GM12878 (cell line): Measurements from ENCODE around the gene KLHL20. TPM values are rescaled to one million over a fixed set of nuclear protein-coding genes. Genes with fewer than 3 reads are reported as not detected.

Experiments used
- BCL11A ChIP-seq: IDR thresholded peaks from 2 replicates; pipeline ENCODE4 v1.6.1; 2011; ENCODE audit warnings: low read depth, low read length
- EED ChIP-seq: sonication (generic); IDR thresholded peaks from 2 replicates; pipeline ENCODE4 v1.6.1; 2016; ENCODE audit warnings: antibody characterized with exemption, low read depth
- FOXK2 ChIP-seq: fragments of 450-650 bp; IDR thresholded peaks from 2 replicates; pipeline ENCODE4 v1.6.1; 2017; ENCODE audit warnings: mild to moderate bottlenecking, moderate library complexity
- FOXM1 ChIP-seq: IDR thresholded peaks from 2 replicates; pipeline ENCODE4 v1.6.1; 2012; ENCODE audit warnings: low read depth, mild to moderate bottlenecking, inconsistent platforms, low read length, moderate library complexity
- MYB ChIP-seq: fragments of 150-350 bp; IDR thresholded peaks from 2 replicates; pipeline ENCODE4 v1.6.1; 2014; ENCODE audit warnings: mild to moderate bottlenecking, low read depth, low read length, borderline replicate concordance
- POU2F2 ChIP-seq: IDR thresholded peaks from 3 replicates; pipeline ENCODE4 v1.6.1; 2011; ENCODE audit warnings: low read depth, mild to moderate bottlenecking, low read length, borderline replicate concordance
- SREBF2 ChIP-seq: IDR thresholded peaks from 2 replicates; pipeline ENCODE4 v1.6.1; 2012; ENCODE audit warnings: mild to moderate bottlenecking, low read length
- ZNF24 ChIP-seq: fragments of 450-650 bp; IDR thresholded peaks from 2 replicates; pipeline ENCODE4 v1.6.1; 2017; ENCODE audit warnings: antibody characterized with exemption, mild to moderate bottlenecking
- ZNF384 ChIP-seq: IDR thresholded peaks from 2 replicates; pipeline ENCODE4 v1.6.1; 2012; ENCODE audit warnings: low read depth, mild to moderate bottlenecking, low read length, improper control_type of control experiment, borderline replicate concordance
- polyA plus RNA-seq, 11 experiments: library from polyadenylated mRNA; depleted of rRNA in 4 of 11; unstranded in 6 of 11; stranded (reverse) in 5 of 11; fragments of >200 nt; fragmentation: Nextera tagmentation in 4 of 11; fragmentation: Illumina TruSeq in 1 of 11; extraction: Ambion mirVana in 4 of 11; extraction: Trizol in 1 of 11; gene quantifications; 1 replicate in 1 of 11; 2 replicates in 10 of 11; pipeline versions ENCODE4 v1.2.1 to v1.2.3, GENCODE V29; 2011 to 2016; ENCODE audit warnings: inconsistent platforms in 2 of 11, missing spikeins in 2 of 11, low read depth in 1 of 11
- total RNA-seq, 4 experiments: library from RNA; depleted of rRNA in 3 of 4; stranded (reverse); fragments of >200 nt in 3 of 4; fragmentation: Illumina TruSeq in 1 of 4; extraction: Trizol in 1 of 4; gene quantifications; 2 replicates each; pipeline versions ENCODE4 v1.2.1 to v1.2.3, GENCODE V29; 2013 to 2021
- TF ChIP-seq, protein P1 (sequence below): fragments of 450-650 bp; IDR thresholded peaks from 2 replicates; pipeline ENCODE4 v1.6.1; 2017; ENCODE audit warnings: mild to moderate bottlenecking, moderate library complexity
- TF ChIP-seq, protein P2 (sequence below): IDR thresholded peaks from 2 replicates; pipeline ENCODE4 v1.6.1; 2012; ENCODE audit warnings: mild to moderate bottlenecking, low read depth, low read length
- TF ChIP-seq, protein P3 (sequence below): IDR thresholded peaks from 2 replicates; pipeline ENCODE4 v1.6.1; 2012; ENCODE audit warnings: low read depth, low read length, improper control_type of control experiment
- TF ChIP-seq, protein P4 (sequence below), 3 experiments: IDR thresholded peaks in 2 of 3; conservative IDR thresholded peaks in 1 of 3; 2 replicates each; pipeline ENCODE4 v1.5.1; 2011; ENCODE audit warnings: low read depth in 3 of 3, low read length in 3 of 3, mild to moderate bottlenecking in 3 of 3, control low read depth in 2 of 3, moderate library complexity in 2 of 3, inconsistent platforms in 1 of 3, mixed read lengths in 1 of 3; ENCODE audit not compliant: control insufficient read depth in 2 of 3, insufficient read depth in 1 of 3; ENCODE audit errors: extremely low read depth in 1 of 3
- TF ChIP-seq, protein P5 (sequence below): fragments of 450-650 bp; IDR thresholded peaks from 2 replicates; pipeline ENCODE4 v1.6.1; 2017; ENCODE audit warnings: mild to moderate bottlenecking, moderate library complexity

The KLHL20 gene
- total and polyA plus RNA-seq, 10 of the 15 experiments (the other 5 are each of a cell fraction or from before 2014, with no cell fraction given), result 3.8 to 14.0 (median 10.0) TPM

DNA sequence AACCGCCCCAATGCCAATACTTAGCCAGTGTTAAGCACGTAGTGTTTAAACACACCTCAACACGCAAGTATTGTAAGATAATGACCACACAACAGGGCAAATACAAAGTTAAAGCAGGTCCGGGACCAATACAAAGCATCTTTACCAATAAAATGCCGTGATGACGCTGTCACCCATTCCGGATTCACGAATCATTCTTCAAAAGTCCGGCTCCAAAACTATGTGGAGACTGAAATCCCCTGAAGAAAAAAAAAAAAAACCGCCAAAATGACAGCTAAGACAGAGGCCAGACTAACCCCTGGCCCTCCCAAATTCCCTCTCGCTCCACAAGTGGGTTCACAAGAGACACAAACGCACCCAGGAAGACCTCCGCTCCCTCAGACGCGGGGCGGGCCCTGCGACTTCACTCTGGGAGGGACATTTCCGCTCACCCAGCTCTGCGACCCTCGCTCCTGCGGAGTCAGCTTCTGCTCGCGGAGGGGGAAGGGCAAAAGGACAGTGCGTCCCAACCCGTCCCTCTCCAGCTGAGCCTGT lies 109.1 kb downstream of the KLHL20 start (continued):
- TF ChIP-seq, protein P1, sequence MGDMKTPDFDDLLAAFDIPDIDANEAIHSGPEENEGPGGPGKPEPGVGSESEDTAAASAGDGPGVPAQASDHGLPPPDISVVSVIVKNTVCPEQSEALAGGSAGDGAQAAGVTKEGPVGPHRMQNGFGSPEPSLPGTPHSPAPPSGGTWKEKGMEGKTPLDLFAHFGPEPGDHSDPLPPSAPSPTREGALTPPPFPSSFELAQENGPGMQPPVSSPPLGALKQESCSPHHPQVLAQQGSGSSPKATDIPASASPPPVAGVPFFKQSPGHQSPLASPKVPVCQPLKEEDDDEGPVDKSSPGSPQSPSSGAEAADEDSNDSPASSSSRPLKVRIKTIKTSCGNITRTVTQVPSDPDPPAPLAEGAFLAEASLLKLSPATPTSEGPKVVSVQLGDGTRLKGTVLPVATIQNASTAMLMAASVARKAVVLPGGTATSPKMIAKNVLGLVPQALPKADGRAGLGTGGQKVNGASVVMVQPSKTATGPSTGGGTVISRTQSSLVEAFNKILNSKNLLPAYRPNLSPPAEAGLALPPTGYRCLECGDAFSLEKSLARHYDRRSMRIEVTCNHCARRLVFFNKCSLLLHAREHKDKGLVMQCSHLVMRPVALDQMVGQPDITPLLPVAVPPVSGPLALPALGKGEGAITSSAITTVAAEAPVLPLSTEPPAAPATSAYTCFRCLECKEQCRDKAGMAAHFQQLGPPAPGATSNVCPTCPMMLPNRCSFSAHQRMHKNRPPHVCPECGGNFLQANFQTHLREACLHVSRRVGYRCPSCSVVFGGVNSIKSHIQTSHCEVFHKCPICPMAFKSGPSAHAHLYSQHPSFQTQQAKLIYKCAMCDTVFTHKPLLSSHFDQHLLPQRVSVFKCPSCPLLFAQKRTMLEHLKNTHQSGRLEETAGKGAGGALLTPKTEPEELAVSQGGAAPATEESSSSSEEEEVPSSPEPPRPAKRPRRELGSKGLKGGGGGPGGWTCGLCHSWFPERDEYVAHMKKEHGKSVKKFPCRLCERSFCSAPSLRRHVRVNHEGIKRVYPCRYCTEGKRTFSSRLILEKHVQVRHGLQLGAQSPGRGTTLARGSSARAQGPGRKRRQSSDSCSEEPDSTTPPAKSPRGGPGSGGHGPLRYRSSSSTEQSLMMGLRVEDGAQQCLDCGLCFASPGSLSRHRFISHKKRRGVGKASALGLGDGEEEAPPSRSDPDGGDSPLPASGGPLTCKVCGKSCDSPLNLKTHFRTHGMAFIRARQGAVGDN, result no peak
- TF ChIP-seq, protein P2, sequence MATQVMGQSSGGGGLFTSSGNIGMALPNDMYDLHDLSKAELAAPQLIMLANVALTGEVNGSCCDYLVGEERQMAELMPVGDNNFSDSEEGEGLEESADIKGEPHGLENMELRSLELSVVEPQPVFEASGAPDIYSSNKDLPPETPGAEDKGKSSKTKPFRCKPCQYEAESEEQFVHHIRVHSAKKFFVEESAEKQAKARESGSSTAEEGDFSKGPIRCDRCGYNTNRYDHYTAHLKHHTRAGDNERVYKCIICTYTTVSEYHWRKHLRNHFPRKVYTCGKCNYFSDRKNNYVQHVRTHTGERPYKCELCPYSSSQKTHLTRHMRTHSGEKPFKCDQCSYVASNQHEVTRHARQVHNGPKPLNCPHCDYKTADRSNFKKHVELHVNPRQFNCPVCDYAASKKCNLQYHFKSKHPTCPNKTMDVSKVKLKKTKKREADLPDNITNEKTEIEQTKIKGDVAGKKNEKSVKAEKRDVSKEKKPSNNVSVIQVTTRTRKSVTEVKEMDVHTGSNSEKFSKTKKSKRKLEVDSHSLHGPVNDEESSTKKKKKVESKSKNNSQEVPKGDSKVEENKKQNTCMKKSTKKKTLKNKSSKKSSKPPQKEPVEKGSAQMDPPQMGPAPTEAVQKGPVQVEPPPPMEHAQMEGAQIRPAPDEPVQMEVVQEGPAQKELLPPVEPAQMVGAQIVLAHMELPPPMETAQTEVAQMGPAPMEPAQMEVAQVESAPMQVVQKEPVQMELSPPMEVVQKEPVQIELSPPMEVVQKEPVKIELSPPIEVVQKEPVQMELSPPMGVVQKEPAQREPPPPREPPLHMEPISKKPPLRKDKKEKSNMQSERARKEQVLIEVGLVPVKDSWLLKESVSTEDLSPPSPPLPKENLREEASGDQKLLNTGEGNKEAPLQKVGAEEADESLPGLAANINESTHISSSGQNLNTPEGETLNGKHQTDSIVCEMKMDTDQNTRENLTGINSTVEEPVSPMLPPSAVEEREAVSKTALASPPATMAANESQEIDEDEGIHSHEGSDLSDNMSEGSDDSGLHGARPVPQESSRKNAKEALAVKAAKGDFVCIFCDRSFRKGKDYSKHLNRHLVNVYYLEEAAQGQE, result no peak
- TF ChIP-seq FOXK2 (no peak), MYB (no peak), FOXM1 (no peak), EED (no peak), POU2F2 (peak; percentile 38; the same call in 1 of the 3 replicates), BCL11A (no peak), ZNF24 (no peak), ZNF384 (no peak), SREBF2 (no peak)
- TF ChIP-seq, protein P3, sequence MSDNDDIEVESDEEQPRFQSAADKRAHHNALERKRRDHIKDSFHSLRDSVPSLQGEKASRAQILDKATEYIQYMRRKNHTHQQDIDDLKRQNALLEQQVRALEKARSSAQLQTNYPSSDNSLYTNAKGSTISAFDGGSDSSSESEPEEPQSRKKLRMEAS, result no peak
- TF ChIP-seq, protein P4, sequence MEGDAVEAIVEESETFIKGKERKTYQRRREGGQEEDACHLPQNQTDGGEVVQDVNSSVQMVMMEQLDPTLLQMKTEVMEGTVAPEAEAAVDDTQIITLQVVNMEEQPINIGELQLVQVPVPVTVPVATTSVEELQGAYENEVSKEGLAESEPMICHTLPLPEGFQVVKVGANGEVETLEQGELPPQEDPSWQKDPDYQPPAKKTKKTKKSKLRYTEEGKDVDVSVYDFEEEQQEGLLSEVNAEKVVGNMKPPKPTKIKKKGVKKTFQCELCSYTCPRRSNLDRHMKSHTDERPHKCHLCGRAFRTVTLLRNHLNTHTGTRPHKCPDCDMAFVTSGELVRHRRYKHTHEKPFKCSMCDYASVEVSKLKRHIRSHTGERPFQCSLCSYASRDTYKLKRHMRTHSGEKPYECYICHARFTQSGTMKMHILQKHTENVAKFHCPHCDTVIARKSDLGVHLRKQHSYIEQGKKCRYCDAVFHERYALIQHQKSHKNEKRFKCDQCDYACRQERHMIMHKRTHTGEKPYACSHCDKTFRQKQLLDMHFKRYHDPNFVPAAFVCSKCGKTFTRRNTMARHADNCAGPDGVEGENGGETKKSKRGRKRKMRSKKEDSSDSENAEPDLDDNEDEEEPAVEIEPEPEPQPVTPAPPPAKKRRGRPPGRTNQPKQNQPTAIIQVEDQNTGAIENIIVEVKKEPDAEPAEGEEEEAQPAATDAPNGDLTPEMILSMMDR (IDR thresholded peaks at IDR 0.05 in 2 of 3, conservative IDR thresholded peaks at IDR 0.05 in 1 of 3; ENCODE audit: control insufficient read depth in 2 of 3, extremely low read depth in 1 of 3, insufficient read depth in 1 of 3, low read depth in 3 of 3, low read length in 3 of 3), result no peak
- TF ChIP-seq, protein P5, sequence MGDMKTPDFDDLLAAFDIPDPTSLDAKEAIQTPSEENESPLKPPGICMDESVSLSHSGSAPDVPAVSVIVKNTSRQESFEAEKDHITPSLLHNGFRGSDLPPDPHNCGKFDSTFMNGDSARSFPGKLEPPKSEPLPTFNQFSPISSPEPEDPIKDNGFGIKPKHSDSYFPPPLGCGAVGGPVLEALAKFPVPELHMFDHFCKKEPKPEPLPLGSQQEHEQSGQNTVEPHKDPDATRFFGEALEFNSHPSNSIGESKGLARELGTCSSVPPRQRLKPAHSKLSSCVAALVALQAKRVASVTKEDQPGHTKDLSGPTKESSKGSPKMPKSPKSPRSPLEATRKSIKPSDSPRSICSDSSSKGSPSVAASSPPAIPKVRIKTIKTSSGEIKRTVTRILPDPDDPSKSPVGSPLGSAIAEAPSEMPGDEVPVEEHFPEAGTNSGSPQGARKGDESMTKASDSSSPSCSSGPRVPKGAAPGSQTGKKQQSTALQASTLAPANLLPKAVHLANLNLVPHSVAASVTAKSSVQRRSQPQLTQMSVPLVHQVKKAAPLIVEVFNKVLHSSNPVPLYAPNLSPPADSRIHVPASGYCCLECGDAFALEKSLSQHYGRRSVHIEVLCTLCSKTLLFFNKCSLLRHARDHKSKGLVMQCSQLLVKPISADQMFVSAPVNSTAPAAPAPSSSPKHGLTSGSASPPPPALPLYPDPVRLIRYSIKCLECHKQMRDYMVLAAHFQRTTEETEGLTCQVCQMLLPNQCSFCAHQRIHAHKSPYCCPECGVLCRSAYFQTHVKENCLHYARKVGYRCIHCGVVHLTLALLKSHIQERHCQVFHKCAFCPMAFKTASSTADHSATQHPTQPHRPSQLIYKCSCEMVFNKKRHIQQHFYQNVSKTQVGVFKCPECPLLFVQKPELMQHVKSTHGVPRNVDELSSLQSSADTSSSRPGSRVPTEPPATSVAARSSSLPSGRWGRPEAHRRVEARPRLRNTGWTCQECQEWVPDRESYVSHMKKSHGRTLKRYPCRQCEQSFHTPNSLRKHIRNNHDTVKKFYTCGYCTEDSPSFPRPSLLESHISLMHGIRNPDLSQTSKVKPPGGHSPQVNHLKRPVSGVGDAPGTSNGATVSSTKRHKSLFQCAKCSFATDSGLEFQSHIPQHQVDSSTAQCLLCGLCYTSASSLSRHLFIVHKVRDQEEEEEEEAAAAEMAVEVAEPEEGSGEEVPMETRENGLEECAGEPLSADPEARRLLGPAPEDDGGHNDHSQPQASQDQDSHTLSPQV, result no peak
